Epithelial cell of esophagus (primary cell): Measurements from ENCODE around the gene MUSK.
"Not testable (repeated sequence)": the region's sequence is repeated elsewhere in the genome, so short reads cannot be mapped to it uniquely, and the experiment has no call there.

Source experiments
- DNase-seq: peaks from one replicate; pipeline ENCODE4 v3.0.0; 2010; ENCODE audit warnings: low read depth
- H3K4me3 ChIP-seq: 2 replicates; pipeline ENCODE4 v1.5.1; 2011; ENCODE audit warnings: mild to moderate bottlenecking, low read length, control low read depth
- CTCF ChIP-seq: IDR thresholded peaks from 2 replicates; pipeline ENCODE4 v1.5.1; 2011; ENCODE audit warnings: low read depth, mild to moderate bottlenecking, low read length, control low read depth, inconsistent platforms; ENCODE audit not compliant: insufficient read depth; ENCODE audit errors: missing control alignments

The MUSK gene

DNA sequence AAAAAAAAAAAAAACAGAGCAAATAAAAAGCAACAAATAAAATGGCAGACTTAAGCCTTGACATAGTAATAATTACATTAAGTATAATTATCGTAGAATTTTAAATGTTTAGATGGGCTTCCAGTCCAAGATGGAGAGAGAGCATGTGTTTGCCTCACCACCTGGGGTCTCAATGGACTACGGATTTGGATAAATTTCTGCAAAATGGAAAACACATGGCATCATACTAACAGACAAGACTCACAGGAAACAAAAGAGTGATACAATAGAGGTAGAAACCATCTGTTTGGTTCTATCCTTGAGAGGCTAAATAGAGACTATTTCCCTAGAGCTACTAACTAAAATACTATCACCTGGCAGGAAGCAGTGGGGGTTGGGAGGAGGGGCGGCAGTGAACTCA is 144.3 kb downstream of the MUSK start:
- no peak for DNase-seq
- TF ChIP-seq CTCF = no peak

GRCh38 chr9:110814159-110814558 is 145.6 kb downstream of the MUSK start:
- TF ChIP-seq CTCF = no peak
- peak; percentile 58 for DNase-seq
- H3K4me3 ChIP-seq = no peak overlapping the region

More for the DNA sequence above, 144.3 kb downstream of the MUSK start:
- H3K4me3 ChIP-seq = no peak overlapping the region

DNA sequence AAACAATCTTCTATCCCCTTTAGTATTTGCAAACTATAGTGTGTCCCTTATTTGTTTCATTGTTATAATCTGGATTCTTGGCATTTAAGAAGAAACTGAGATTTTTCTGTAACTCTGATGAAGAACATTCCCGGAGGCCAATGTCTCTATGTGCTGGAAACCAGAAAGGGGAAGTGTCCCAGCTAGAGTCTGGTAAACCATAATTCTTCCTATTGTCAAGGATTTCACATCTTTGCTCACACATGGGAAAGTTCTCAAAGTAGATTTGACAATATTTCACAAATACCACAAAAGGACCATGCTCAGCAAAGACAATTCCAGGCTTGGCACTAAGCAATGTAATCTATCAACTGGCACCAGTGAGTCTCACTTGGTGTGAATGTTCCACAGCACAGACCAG is 146.8 kb downstream of the MUSK start:
- no peak overlapping the region for H3K4me3 ChIP-seq
- no peak for TF ChIP-seq CTCF
- DNase-seq = no peak

DNA sequence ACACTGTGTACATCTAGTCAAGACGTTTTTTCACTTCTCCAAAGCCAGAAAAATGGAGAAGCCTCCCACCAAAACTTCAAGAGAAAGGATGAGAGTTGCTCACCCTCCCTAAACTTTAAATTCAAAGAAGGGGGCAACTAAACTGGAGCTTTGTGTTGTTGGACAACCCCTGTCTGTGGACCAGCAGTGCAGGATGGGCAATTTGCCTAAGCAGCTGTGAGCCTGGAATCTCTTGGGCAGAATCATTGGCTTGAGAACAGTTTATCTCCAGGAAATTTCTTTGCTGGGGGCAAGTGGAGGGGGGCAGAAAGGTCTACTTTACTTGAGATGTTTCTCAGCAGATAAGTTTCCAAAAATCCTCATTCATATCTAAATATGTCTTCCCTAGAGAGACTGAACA is 151.8 kb downstream of the MUSK start:
- DNase-seq = no peak
- H3K4me3 ChIP-seq = no peak overlapping the region
- no peak for TF ChIP-seq CTCF

DNA sequence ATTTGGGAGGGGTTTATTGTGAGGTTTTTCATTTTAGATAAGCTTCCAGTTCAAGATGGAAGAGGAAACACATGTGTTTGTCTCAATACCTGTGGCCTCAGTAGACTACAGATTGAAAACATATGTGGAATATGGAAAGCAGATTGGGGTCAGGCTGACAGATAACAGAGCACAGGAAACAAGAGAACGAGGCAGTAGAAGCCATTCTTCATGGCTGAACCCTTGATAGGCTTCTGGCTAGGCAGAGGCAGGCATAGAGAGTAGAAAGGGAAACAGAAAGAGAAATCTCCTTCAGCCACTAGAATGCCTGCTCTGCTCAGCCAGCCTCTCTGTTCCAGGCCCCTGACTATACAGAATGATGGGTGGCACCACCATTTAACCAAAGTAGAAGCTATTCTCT is 152.5 kb downstream of the MUSK start:
- no peak overlapping the region for H3K4me3 ChIP-seq
- no peak for DNase-seq
- no peak for TF ChIP-seq CTCF

DNA sequence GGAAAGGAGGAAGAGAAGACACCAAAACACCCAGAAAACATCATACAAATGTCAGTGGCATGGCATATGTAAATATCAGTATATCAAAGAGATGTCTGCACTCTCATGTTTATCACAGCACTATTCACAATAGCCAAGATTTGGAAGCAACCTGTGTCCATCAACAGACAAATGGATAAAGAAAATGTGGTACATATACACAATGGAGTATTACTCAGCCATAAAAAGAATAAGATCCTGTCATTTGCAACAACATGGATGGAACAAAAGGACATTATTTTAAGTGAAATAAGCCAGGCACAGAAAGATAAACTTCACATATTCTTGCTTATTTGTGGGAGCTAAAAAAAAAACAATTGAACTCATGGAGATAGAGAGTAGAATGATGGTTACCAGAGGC is 156.5 kb downstream of the MUSK start:
- not testable (repeated sequence) for DNase-seq, H3K4me3 ChIP-seq

GRCh38 chr9:110825950-110826349 is 157.4 kb downstream of the MUSK start:
- TF ChIP-seq CTCF = no peak
- no peak overlapping the region for H3K4me3 ChIP-seq
- no peak for DNase-seq

DNA sequence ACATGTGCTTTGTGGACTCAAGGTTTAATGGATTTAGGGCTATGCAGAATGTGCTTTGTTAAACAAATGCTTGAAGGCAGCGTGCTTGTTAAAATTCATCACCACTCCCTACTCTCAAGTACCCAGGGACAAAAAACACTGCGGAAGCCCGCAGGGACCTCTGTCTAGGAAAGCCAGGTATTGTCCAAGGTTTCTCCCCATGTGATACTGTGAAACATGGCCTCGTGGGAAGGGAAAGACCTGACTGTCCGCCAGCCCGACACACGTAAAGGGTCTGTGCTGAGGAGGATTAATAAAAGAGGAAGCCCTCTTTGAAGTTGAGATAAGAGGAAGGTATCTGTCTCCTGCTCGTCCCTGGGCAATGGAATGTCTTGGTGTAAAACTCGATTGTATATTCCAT is 157.8 kb downstream of the MUSK start:
- not testable (repeated sequence) for H3K4me3 ChIP-seq, DNase-seq
